RPMI8226 (cell line): ENCODE measurements around the gene RNASEH1.
"Not testable (repeated sequence)": the region's sequence is repeated elsewhere in the genome, so short reads cannot be mapped to it uniquely, and the experiment has no call there.

Experiments
- DNase-seq: peaks from one replicate; pipeline ENCODE4 v3.0.0-alpha.2; 2015

RNASEH1 gene

GRCh38 chr2:3517948-3518495 lies 40.1 kb downstream of the RNASEH1 start:
- no peak for DNase-seq

GRCh38 chr2:3516831-3517230 lies 41.3 kb downstream of the RNASEH1 start:
- DNase-seq: no peak

- not testable (repeated sequence) for DNase-seq
These were observed 42.7 kb downstream of the RNASEH1 start for GRCh38 chr2:3515438-3515837.

GRCh38 chr2:3513026-3513810 lies 44.9 kb downstream of the RNASEH1 start:
- DNase-seq: no peak

- DNase-seq: no peak
These were observed 46.0 kb downstream of the RNASEH1 start for GRCh38 chr2:3512086-3512485.

- no peak for DNase-seq
These were observed 52.4 kb downstream of the RNASEH1 start for GRCh38 chr2:3505771-3506170.

GRCh38 chr2:3504741-3505140 lies 53.4 kb downstream of the RNASEH1 start:
- DNase-seq: no peak

GRCh38 chr2:3503483-3503882 lies 54.6 kb downstream of the RNASEH1 start:
- no peak for DNase-seq

- no peak for DNase-seq
These were observed 55.1 kb downstream of the RNASEH1 start for GRCh38 chr2:3503046-3503445.

GRCh38 chr2:3500326-3500899 lies 57.7 kb downstream of the RNASEH1 start:
- no peak for DNase-seq

- no peak for DNase-seq
These were observed 59.2 kb downstream of the RNASEH1 start for GRCh38 chr2:3498783-3499394.

GRCh38 chr2:3496708-3497080 lies 61.4 kb downstream of the RNASEH1 start:
- DNase-seq: not testable (repeated sequence)
